ENCODE measurements around the gene CCDC60. TPM values are rescaled to one million over a fixed set of nuclear protein-coding genes. Genes with fewer than 3 reads are reported as not detected.

Gene CCDC60
- total RNA-seq, 1 experiment from 2014 or later = not detected

DNA sequence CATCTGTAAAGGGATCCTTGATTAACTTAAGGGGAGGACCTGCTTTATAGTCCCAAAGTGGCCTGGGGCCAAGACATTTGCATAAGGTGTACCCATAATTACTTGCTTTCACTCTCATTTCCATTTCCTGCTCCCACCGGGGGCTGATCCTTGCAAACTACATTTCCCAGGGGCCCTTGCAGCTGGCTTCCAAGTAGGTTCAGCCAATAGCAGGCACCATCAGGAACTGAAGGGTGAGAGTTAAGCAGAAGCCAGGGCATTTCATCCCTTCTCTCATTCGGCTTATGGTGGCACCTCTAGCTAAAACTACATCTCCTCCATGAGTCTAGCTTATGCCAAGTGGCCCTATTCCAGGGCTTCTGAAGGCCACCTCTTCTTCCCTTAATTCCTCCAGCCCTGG is 88.8 kb downstream of the CCDC60 start:
- Histone ChIP-seq H2AFZ (ENCODE audit: low read depth, low read length, poor library complexity, severe bottlenecking) (no peak overlapping the region), H3K4me2 (ENCODE audit: low read length) (no peak overlapping the region), H3K4me1 (ENCODE audit: control insufficient read depth in 1 of 2, insufficient read depth in 2 of 2, low read length in 2 of 2) (no peaks in the 10 kb centered on the region), H3K27me3 (ENCODE audit: insufficient read depth, low read length) (no peaks in the 10 kb centered on the region), H3K9ac (ENCODE audit: low read length) (no peak overlapping the region), H4K20me1 (ENCODE audit: insufficient read depth) (no peaks in the 10 kb centered on the region), H3K79me2 (ENCODE audit: insufficient read depth, low read length) (no peaks in the 10 kb centered on the region), H3K9me2 (ENCODE audit: insufficient read depth) (no peaks in the 10 kb centered on the region), H3K36me3 (ENCODE audit: control insufficient read depth in 1 of 2, insufficient read depth in 2 of 2, low read length in 2 of 2) (no peaks in the 10 kb centered on the region), H3K4me3 (replicated peaks in 1 of 2; ENCODE audit: low read depth in 1 of 2, low read length in 2 of 2) (no peak overlapping the region), H3K27ac (ENCODE audit: low read depth, low read length) (no peak overlapping the region), H3K9me3 (ENCODE audit: control insufficient read depth in 1 of 2, insufficient read depth in 1 of 2, low read depth in 1 of 2, low read length in 2 of 2) (no peaks in the 10 kb centered on the region)
- ATAC-seq (peak; percentile 93), DNase-seq (ENCODE audit: low read depth, low spot score) (peak; percentile 35)
- TF ChIP-seq JUND (IDR thresholded peaks at IDR 0.05) (no peak), CBX3 (IDR thresholded peaks at IDR 0.05; ENCODE audit: low read depth) (no peak), YY1 (IDR thresholded peaks at IDR 0.05; ENCODE audit: extremely low read depth, insufficient replicate concordance, low read depth, low read length) (no peak), ELF1 (IDR thresholded peaks at IDR 0.05; ENCODE audit: borderline replicate concordance, low read depth) (0 out of 2 replicates have a peak, but pooled peaks have one; percentile 27)
- RAD21 ChIA-PET (ENCODE audit: low non-redundant PET in 1 of 2, low total read pairs in 2 of 2, uncharacterized antibody in 2 of 2, unreplicated experiment in 2 of 2) = no interaction called here
- intact Hi-C loops (cut with micrococcal nuclease) = no loop called here
- BruUV-seq (replicated peaks) = no TSS peak
- POLR2A ChIA-PET = no interaction called here
- CTCF ChIA-PET = interaction anchor here (1.5 kb wide), 1 partner anchor 21 kb away, joined by 8 read pairs; no protein-coding TSS in a partner anchor

GRCh38 chr12:119425623-119426022 is 91.1 kb downstream of the CCDC60 start:
- no TSS peak for BruUV-seq (replicated peaks)
- Histone ChIP-seq H3K9ac (ENCODE audit: low read length) (no peak overlapping the region), H3K36me3 (ENCODE audit: control insufficient read depth in 1 of 2, insufficient read depth in 2 of 2, low read length in 2 of 2) (no peaks in the 10 kb centered on the region), H3K27me3 (ENCODE audit: insufficient read depth, low read length) (peaks cover 8% of the 10 kb centered on the region; the same call in 1 of the 2 replicates), H3K4me1 (ENCODE audit: control insufficient read depth in 1 of 2, insufficient read depth in 2 of 2, low read length in 2 of 2) (no peaks in the 10 kb centered on the region), H3K4me3 (replicated peaks in 1 of 2; ENCODE audit: low read depth in 1 of 2, low read length in 2 of 2) (no peak overlapping the region), H3K9me2 (ENCODE audit: insufficient read depth) (no peaks in the 10 kb centered on the region), H3K9me3 (ENCODE audit: control insufficient read depth in 1 of 2, insufficient read depth in 1 of 2, low read depth in 1 of 2, low read length in 2 of 2) (no peaks in the 10 kb centered on the region), H3K27ac (ENCODE audit: low read depth, low read length) (no peak overlapping the region), H4K20me1 (ENCODE audit: insufficient read depth) (no peaks in the 10 kb centered on the region), H3K79me2 (ENCODE audit: insufficient read depth, low read length) (no peaks in the 10 kb centered on the region), H2AFZ (ENCODE audit: low read depth, low read length, poor library complexity, severe bottlenecking) (no peak overlapping the region), H3K4me2 (ENCODE audit: low read length) (no peak overlapping the region)
- DNase-seq (ENCODE audit: low read depth, low spot score) (no peak), ATAC-seq (no peak)
- no peak for TF ChIP-seq POLR2AphosphoS5 (IDR thresholded peaks at IDR 0.05; ENCODE audit: low read depth, low read length)
- no peak for TF ChIP-seq JUND (IDR thresholded peaks at IDR 0.05)
- TF ChIP-seq, protein P1, sequence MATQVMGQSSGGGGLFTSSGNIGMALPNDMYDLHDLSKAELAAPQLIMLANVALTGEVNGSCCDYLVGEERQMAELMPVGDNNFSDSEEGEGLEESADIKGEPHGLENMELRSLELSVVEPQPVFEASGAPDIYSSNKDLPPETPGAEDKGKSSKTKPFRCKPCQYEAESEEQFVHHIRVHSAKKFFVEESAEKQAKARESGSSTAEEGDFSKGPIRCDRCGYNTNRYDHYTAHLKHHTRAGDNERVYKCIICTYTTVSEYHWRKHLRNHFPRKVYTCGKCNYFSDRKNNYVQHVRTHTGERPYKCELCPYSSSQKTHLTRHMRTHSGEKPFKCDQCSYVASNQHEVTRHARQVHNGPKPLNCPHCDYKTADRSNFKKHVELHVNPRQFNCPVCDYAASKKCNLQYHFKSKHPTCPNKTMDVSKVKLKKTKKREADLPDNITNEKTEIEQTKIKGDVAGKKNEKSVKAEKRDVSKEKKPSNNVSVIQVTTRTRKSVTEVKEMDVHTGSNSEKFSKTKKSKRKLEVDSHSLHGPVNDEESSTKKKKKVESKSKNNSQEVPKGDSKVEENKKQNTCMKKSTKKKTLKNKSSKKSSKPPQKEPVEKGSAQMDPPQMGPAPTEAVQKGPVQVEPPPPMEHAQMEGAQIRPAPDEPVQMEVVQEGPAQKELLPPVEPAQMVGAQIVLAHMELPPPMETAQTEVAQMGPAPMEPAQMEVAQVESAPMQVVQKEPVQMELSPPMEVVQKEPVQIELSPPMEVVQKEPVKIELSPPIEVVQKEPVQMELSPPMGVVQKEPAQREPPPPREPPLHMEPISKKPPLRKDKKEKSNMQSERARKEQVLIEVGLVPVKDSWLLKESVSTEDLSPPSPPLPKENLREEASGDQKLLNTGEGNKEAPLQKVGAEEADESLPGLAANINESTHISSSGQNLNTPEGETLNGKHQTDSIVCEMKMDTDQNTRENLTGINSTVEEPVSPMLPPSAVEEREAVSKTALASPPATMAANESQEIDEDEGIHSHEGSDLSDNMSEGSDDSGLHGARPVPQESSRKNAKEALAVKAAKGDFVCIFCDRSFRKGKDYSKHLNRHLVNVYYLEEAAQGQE (IDR thresholded peaks at IDR 0.05; ENCODE audit: low read depth) = no peak
- no peak for TF ChIP-seq TCF7L2 (IDR thresholded peaks at IDR 0.05; ENCODE audit: borderline replicate concordance, extremely low read depth, insufficient read depth, insufficient read length)
- TF ChIP-seq CEBPB (IDR thresholded peaks at IDR 0.05; ENCODE audit: low read depth) = no peak
- no peak for TF ChIP-seq ZNF274 (IDR thresholded peaks at IDR 0.05; ENCODE audit: low read depth, low read length)
- TF ChIP-seq ELF1 (IDR thresholded peaks at IDR 0.05; ENCODE audit: borderline replicate concordance, low read depth) = no peak
- no peak for TF ChIP-seq CBX3 (IDR thresholded peaks at IDR 0.05; ENCODE audit: low read depth)
- no peak for TF ChIP-seq SP1 (IDR thresholded peaks at IDR 0.05; ENCODE audit: low read depth)
- TF ChIP-seq EZH2 (IDR thresholded peaks at IDR 0.05) = no peak
- TF ChIP-seq, protein P2, sequence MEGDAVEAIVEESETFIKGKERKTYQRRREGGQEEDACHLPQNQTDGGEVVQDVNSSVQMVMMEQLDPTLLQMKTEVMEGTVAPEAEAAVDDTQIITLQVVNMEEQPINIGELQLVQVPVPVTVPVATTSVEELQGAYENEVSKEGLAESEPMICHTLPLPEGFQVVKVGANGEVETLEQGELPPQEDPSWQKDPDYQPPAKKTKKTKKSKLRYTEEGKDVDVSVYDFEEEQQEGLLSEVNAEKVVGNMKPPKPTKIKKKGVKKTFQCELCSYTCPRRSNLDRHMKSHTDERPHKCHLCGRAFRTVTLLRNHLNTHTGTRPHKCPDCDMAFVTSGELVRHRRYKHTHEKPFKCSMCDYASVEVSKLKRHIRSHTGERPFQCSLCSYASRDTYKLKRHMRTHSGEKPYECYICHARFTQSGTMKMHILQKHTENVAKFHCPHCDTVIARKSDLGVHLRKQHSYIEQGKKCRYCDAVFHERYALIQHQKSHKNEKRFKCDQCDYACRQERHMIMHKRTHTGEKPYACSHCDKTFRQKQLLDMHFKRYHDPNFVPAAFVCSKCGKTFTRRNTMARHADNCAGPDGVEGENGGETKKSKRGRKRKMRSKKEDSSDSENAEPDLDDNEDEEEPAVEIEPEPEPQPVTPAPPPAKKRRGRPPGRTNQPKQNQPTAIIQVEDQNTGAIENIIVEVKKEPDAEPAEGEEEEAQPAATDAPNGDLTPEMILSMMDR (IDR thresholded peaks at IDR 0.05 in 2 of 3, conservative IDR thresholded peaks at IDR 0.05 in 1 of 3; ENCODE audit: borderline replicate concordance in 1 of 3, insufficient read depth in 1 of 3, low read depth in 2 of 3, low read length in 2 of 3) = no peak
- no peak for TF ChIP-seq EZH2phosphoT487 (IDR thresholded peaks at IDR 0.05; ENCODE audit: borderline replicate concordance)
- intact Hi-C loops (cut with micrococcal nuclease) = no loop called here
- CTCF ChIA-PET = interaction anchor here (1.6 kb wide), 1 partner anchor 18 kb away, joined by 6 read pairs; no protein-coding TSS in a partner anchor
- RAD21 ChIA-PET (ENCODE audit: low non-redundant PET in 1 of 2, low total read pairs in 2 of 2, uncharacterized antibody in 2 of 2, unreplicated experiment in 2 of 2) = no interaction called here
- POLR2A ChIA-PET = no interaction called here

All from HCT116 (cell line).